MCF 10A (cell line): ENCODE results near the gene C11orf42. TPM values are rescaled to one million over a fixed set of nuclear protein-coding genes. Genes with fewer than 3 reads are reported as not detected.

ENCODE experiments used
- BruUV-seq: library from RNA; stranded (reverse); fragments of 400-500 nt; replicated peaks from 2 replicates; lab custom pipeline; 2021; lab: Mats Ljungman, UMichigan
- CTCF ChIA-PET: fragments of 300-600 bp; sonication (Branson Sonifier 250); formaldehyde crosslinking; extraction: SDS; loops from one replicate; lab custom pipeline; 2021; ENCODE audit warnings: antibody characterized with exemption, inconsistent platforms; lab: Yijun Ruan, JAX
- POLR2A ChIA-PET: fragments of 300-600, 350-650 bp; sonication (Branson Sonifier 250); formaldehyde crosslinking; extraction: SDS; loops from one replicate; lab custom pipeline; 2020; ENCODE audit warnings: antibody characterized with exemption, inconsistent platforms; lab: Yijun Ruan, JAX
- DNase-seq: peaks from one replicate; pipeline ENCODE4 v3.0.0-alpha.2; 2018; ENCODE audit not compliant: unreplicated experiment
- H3K27ac Mint-ChIP-seq: one replicate; pipeline ENCODE4 v1.8.0; 2022; ENCODE audit warnings: mild to moderate bottlenecking, low read depth, mixed read lengths; ENCODE audit not compliant: unreplicated experiment
- H3K27me3 Mint-ChIP-seq: one replicate; pipeline ENCODE4 v1.8.0; 2022; ENCODE audit warnings: mixed read lengths; ENCODE audit not compliant: insufficient read depth, unreplicated experiment
- H3K36me3 Mint-ChIP-seq: one replicate; pipeline ENCODE4 v1.8.0; 2022; ENCODE audit warnings: mild to moderate bottlenecking, moderate library complexity, mixed read lengths; ENCODE audit not compliant: insufficient read depth, unreplicated experiment
- H3K4me1 Mint-ChIP-seq: one replicate; pipeline ENCODE4 v1.8.0; 2022; ENCODE audit warnings: mixed read lengths; ENCODE audit not compliant: insufficient read depth, unreplicated experiment
- H3K4me3 Mint-ChIP-seq: one replicate; pipeline ENCODE4 v1.8.0; 2022; ENCODE audit warnings: mild to moderate bottlenecking, moderate library complexity, mixed read lengths; ENCODE audit not compliant: unreplicated experiment
- H3K9me3 Mint-ChIP-seq: one replicate; pipeline ENCODE4 v1.8.0; 2022; ENCODE audit warnings: mixed read lengths; ENCODE audit not compliant: unreplicated experiment
- CTCF ChIP-seq: fragments of 200-600 bp; IDR thresholded peaks from one replicate; pipeline ENCODE4 v1.8.0; 2022; ENCODE audit warnings: antibody characterized with exemption, mild to moderate bottlenecking; ENCODE audit not compliant: unreplicated experiment
- intact Hi-C: fragments of 100-400 bp; cut with micrococcal nuclease; formaldehyde crosslinking; loops from 2 replicates; pipeline ENCODE4 v1.14.1; 2022
- total RNA-seq: library from RNA; stranded (reverse); gene quantifications from 2 replicates; pipeline ENCODE4 v1.2.3, GENCODE V29; 2022

The C11orf42 gene
- total RNA-seq, 1 experiment from 2014 or later = not detected

GRCh38 chr11:6249770-6250555, 44.6 kb downstream of the C11orf42 start:
- ChIA-PET CTCF (interaction anchor here (0.6 to 7.5 kb wide), 25 partner anchors 9 to 258 kb away, joined by 3 to 185 read pairs (median 5); partner anchors contain the start of genes ARFIP2, CAVIN3, CCKBR and CNGA4), POLR2A (interaction anchor here (0.5 to 3.9 kb wide), 8 partner anchors 12 to 225 kb away, joined by 3 to 31 read pairs (median 4); partner anchors contain the start of genes CAVIN3 and FHIP1B)
- peak; percentile 82 for DNase-seq
- intact Hi-C loops = loop anchor here (2.0 kb wide), 3 partner anchors 15 to 113 kb away; partner anchors contain the start of gene FHIP1B
- no peaks in the 10 kb centered on the region for H3K9me3 Mint-ChIP-seq
- no peaks in the 10 kb centered on the region for H3K36me3 Mint-ChIP-seq
- H3K27me3 Mint-ChIP-seq = no peaks in the 10 kb centered on the region
- no peak for TF ChIP-seq CTCF
- no TSS peak for BruUV-seq
- peaks cover 23% of the 10 kb centered on the region for H3K4me1 Mint-ChIP-seq
- no peak overlapping the region for H3K4me3 Mint-ChIP-seq
- H3K27ac Mint-ChIP-seq = no peak overlapping the region

DNA sequence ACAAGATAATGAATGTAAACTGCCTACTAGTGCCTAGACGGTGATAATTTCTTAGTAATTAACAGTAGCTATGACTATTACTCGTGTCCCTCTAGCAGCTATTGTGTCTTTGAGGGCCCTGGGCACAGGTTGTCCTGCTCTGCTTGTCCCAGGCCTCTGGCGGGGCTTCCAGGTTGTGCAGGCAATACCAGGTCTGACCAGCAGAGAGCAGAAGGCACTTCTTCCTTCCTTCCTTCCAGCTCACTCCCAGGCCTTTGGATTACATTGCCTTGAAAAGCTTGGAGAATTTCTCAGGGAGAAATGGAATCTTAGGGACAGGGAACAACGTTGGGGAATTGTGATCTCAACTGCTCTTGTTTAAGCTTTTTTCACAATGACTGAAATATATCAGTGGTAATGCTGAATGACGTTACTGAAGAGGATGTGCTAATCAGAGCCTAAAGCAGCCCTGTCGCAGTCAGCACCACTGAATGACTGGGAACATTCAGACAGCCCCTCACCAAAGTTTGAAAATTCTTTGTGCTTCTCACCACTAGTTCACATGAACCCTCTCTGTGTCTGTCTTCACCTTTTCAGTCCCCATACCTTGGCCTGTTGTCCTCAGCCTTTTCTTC, 45.9 kb downstream of the C11orf42 start:
- H3K27ac Mint-ChIP-seq = no peak overlapping the region
- ChIA-PET CTCF (interaction anchor here (0.6 to 7.5 kb wide), 46 partner anchors 9 to 257 kb away, joined by 3 to 185 read pairs (median 4); partner anchors contain the start of genes ARFIP2, CAVIN3, CCKBR and CNGA4), POLR2A (interaction anchor here (0.9 to 3.9 kb wide), 4 partner anchors 17 to 68 kb away, joined by 3 to 31 read pairs (median 14); partner anchors contain the start of genes CAVIN3 and FHIP1B)
- H3K4me1 Mint-ChIP-seq = peaks cover 16% of the 10 kb centered on the region
- intact Hi-C loops = loop anchor here (1.0 to 2.0 kb wide), 4 partner anchors 47 to 112 kb away; no protein-coding TSS in a partner anchor
- H3K9me3 Mint-ChIP-seq = no peaks in the 10 kb centered on the region
- H3K27me3 Mint-ChIP-seq = no peaks in the 10 kb centered on the region
- no peaks in the 10 kb centered on the region for H3K36me3 Mint-ChIP-seq
- no TSS peak for BruUV-seq
- H3K4me3 Mint-ChIP-seq = no peak overlapping the region
- peak; percentile 87 for TF ChIP-seq CTCF
- peak; percentile 74 for DNase-seq

GRCh38 chr11:6251990-6252473, 46.7 kb downstream of the C11orf42 start:
- no peak for DNase-seq
- Mint-ChIP-seq H3K36me3 (no peaks in the 10 kb centered on the region), H3K4me3 (no peak overlapping the region), H3K4me1 (peaks cover 16% of the 10 kb centered on the region), H3K27ac (no peak overlapping the region), H3K27me3 (no peaks in the 10 kb centered on the region), H3K9me3 (no peaks in the 10 kb centered on the region)
- CTCF ChIA-PET = interaction anchor here (0.6 to 7.5 kb wide), 22 partner anchors 9 to 229 kb away, joined by 3 to 185 read pairs (median 9); partner anchors contain the start of genes CAVIN3, CCKBR, CNGA4 and FHIP1B
- no peak for TF ChIP-seq CTCF
- intact Hi-C loops = loop anchor here (1.0 to 2.0 kb wide), 4 partner anchors 46 to 111 kb away; no protein-coding TSS in a partner anchor
- BruUV-seq = no TSS peak
- POLR2A ChIA-PET = interaction anchor here (0.9 to 3.9 kb wide), 2 partner anchors 17 to 47 kb away, joined by 3 to 31 read pairs; partner anchors contain the start of gene FHIP1B
